GM19025 (cell line): Measurements from ENCODE around the gene LCE2C.
"Not testable (repeated sequence)": the region's sequence is repeated elsewhere in the genome, so short reads cannot be mapped to it uniquely, and the experiment has no call there.

Experiments
- ATAC-seq: cut with Tn5 transposase; IDR thresholded peaks from one replicate; pipeline ENCODE4 v1.9.1; 2021; ENCODE audit warnings: mild to moderate bottlenecking, low read depth, moderate library complexity; ENCODE audit not compliant: unreplicated experiment

LCE2C gene, protein sequence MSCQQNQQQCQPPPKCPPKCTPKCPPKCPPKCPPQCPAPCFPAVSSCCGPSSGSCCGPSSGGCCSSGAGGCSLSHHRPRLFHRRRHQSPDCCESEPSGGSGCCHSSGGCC

DNA sequence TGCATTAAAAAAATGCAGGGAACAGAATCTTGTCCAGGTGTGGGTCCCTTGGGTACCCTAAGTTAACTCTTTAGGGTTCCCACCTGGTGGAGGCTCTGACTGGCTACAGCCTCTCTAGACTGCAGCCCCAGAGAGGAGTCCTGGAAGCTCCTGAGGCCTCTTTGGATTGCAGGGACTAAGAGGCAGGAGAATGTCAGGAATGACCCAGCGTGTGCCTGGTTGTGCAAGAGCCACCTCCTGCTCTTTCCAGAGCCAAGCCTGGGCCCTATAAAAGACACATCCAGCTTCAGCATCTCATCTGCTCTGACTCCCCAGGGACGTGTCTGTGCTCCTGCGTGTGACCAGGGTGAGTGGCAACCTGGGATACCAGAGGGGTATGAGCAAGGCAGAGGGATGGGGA, at the start of gene LCE2C:
LCE2C (plus strand) TSS at position 297 of the 400 bp plus-strand sequence. CDS start 737 bp downstream, outside the sequence.
- ATAC-seq = not testable (repeated sequence)

DNA sequence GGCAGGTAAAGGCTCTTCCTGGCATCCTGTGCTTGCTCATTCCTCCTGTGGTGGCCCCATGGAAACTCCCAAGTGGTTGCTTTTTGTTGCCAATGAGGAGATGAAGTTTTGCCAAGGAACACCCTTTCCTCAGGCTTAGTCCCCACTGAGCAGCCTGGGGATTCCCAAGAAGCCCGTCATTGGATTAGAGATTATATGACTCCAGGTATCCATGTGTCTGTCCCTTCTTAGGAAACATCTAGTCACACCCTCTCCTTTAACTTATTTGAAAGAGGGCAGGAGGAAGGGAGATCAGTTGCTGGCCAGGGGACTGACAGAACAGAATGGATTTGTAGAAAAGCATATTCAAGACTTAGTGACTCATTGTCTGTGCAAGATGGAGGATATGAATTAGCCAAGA, 48.3 kb upstream of the LCE2C start:
- no peak for ATAC-seq

DNA sequence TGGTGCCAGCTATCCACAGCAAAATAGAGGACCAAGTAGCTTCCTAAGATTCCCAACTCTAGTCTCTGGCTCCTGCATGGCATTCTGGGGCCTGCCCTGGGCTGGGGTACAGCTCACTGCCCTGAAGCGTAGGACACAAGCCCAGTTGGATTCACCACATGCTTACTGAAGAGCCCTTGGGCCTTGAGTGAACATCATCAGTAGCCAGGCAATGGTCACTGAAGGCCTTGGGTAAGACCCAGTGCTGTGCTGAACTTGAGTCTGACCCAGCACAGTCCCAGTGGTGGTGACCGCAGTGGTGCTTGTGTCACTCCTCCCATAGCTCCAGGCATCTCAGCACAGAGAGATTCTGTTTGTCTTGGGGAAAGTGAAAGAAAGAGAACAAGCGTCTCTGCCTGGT, 44.5 kb upstream of the LCE2C start:
- no peak for ATAC-seq

DNA sequence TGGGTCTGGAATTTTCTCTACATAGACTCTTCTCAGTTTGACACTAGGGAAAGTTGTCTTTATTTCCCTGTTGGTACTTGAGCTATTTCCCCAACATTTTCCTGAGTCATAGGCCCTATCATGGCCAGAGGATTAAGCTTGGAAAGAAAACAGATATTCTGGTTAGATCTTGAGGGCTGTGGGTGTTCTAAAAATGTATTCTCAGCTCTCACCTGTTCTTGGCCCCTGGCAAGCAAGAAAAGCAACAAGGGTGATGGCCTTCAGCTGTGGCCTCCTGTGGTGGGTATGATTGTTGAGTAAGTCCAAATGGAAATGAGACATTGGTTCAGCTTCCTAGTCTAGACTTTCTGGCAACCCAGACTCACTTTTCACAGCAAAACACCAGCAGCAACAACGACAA, 34.7 kb upstream of the LCE2C start:
- no peak for ATAC-seq

DNA sequence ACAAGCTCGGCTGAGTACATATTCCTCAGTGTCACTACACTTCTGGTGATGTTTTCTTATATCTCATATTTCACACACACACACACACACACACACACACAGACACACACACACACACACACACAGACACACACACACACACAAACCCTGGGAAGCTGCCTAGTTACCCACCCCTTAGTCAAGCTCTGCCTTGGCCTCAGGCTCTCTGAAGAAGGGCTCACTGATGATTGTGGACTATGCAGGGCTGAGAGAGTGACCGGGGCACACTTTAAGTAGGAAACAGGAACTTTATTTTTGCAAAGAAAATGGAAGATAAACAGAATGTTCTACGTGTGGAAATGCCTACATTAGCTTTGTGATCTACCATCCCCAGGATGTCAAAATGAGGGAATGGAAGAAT, 31.1 kb upstream of the LCE2C start:
- ATAC-seq = no peak

DNA sequence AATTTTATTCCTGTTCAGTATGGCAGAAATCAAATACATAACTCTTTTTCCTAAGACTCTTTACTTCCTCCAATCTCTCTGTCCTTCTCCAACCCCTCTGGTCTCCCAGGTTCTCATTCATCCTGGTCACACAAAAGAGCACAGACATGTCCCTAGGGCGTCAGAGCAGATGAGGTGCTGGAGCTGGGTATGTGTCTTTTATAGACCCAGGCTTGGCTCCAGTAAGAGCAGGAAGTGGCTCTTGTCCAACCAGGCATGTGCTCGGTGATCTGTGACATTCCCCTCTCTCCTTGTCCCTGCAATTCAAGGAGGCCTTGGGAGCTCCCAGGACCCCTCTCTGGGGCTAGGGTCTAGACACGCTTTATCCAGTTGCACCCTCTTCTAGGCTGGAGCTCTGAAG, 29.9 kb upstream of the LCE2C start:
- no peak for ATAC-seq

DNA sequence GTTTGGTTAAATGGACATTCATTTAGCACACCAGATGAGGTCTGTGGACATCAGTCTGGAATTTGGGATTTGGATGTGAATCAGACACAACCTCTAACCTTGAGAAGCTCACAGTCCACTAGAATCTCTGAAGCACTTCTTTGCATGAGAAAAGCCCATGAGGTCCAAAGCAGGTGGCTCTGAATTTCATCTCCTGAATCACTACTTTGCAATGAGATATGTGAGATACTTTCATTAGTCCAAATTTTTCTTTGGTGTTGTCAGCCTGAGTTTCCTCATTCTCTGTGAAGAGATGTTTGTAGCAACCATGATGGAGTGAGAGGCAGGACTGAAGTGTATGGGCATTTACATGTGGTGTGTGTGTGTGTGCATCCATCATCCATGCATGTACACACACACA, 28.4 kb upstream of the LCE2C start:
- ATAC-seq = no peak

DNA sequence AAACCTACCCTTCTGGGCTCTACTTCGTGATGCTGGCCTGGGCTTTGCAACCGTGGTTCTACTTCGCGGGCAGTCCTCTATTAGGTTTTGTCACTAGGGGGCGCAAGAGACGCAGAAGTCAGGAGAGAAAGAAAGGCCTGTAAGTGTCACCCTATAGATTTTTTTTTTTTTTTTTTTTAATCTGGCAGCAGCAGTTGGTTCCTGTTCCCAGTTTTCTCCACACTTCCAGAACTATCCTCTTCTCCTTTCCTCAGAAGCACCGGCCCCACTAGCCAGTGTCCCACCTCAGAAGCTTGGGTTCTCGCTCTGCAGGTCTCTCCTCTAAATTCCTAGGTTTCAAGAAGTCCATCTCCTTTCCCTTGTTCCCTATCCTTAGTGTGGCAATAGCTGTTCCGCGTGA, 21.0 kb upstream of the LCE2C start:
- ATAC-seq = no peak

DNA sequence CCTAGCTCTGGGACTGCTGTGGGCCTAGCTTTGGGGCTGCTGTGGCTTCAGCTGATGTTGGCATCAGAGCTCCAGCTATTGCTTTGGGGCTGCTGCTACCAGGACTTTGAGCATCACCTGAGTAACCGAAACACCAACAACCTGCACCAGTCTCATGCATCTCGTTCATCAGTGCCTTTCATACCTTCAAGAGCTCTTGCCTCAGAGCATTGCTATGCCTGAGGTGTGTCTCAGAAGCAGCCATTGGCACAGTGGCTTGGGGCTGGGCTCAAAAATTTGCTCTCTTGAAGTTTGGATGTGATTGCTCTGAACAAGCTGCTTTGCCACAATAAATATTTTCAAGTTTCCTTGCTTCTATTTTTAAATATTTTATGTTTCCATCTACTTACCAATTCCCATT, 18.6 kb upstream of the LCE2C start:
- ATAC-seq = no peak

DNA sequence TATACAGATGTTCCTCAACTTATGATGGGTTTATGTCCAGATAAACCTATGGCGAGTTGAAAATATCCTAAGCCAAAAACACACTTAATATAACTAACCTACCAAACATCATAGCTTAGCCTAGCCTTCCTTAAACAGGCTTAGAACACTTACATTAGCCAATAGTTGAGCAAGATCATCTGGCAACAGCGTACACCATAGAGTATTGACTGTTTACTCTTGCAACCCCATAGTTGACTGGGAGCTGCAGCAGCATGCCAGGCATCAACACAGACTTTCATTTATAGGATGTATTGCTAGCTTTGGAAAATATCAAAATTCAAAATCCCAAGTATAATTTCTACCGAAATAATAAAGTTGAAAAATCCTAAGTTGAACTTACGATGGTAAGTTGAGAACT, 17.4 kb upstream of the LCE2C start:
- no peak for ATAC-seq

DNA sequence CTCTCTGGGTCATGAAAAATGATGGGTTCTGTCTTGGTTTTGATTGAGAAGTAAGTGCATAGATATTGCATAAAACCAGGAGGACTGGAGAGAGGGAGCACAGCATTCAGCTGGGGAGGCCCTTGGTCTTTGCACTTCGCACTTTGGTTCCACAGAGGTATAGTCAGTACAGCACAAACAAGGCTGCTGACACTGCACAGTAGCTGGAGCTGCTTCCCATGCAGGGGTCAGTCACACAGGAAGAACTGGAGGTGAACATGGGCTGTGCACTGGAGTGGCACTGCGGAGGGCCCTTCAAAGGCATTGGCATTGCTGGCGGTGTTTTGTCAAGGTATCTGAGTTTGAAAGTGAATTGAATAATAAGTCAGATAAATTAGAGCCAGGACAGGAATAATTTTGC, 16.4 kb upstream of the LCE2C start:
- ATAC-seq = no peak

DNA sequence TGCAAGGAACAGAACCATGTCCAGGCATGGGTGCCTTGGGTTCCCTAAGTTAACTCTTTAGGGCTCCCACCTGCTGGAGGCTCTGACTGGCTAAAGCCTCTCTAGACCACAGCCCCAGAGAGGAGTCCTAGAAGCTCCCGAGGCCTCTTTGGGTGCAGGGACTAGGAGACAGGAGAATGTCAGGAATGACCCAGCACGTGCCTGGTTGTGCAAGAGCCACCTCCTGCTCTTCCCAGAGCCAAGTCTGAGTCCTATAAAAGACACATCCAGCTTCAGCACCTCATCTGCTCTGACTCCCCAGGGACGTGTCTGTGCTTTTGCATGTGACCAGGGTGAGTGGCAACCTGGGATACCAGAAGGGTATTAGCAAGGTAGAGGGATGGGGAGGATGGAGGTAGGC, 12.0 kb upstream of the LCE2C start, which contains the start of gene LCE2D:
LCE2D (plus strand) TSS at position 283 of the 400 bp plus-strand sequence. CDS start 726 bp downstream, outside the sequence.
- no peak for ATAC-seq

DNA sequence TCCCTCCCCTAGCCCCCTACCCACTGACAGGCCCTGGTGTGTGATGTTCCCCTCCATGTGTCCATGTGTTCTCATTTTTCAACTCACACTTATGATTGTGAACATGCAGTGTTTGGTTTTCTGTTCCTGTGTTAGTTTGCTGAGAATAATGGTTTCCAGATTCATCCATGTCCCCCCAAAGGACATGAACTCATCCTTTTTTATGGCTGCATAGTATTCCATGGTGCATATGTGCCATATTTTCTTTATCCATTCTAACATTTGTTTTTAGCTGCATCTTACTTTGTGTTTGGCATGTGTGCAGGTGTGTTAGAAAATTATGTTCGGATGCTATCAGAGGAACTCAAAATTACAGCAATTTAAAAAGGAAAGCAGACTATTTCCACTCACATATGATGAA, 8.9 kb upstream of the LCE2C start:
- ATAC-seq = not testable (repeated sequence)

DNA sequence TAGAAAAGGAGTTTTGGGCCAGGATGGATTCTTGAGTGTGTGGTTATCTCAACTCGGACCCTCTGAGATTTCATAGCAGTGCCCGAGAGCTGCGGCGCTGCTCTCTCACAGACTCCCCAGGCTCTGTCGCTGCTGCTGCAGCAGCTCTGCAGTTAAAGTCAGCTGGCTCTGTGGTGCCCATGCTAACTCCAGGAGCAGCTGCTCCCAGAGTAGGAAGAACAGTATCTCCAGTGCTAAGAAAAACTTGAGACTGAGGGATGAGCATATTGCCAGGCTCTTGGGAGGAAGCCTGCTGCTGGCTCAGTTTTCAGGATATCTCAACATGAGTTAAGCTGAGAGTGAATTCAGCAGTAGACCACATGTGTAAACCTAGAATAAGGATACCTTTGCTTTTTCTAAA, 7.4 kb upstream of the LCE2C start:
- no peak for ATAC-seq

DNA sequence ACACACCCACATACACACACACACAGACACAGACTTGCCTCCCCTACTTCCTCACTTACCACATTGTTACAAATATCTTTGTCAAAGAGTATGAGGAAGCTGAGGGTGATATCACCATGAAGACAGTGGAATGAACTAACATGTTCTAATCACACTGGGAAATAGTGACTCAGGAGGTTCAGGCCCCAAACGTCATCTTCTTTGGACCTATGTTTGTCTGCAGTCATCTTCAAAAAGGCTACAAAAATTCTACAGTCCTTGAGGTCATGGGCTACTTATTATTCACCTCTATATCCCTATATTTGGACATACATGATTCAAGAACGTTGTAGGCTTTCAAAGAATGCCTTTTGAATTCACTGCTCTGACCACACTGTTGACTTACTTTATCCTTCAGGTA, 2.1 kb upstream of the LCE2C start:
- ATAC-seq = no peak

DNA sequence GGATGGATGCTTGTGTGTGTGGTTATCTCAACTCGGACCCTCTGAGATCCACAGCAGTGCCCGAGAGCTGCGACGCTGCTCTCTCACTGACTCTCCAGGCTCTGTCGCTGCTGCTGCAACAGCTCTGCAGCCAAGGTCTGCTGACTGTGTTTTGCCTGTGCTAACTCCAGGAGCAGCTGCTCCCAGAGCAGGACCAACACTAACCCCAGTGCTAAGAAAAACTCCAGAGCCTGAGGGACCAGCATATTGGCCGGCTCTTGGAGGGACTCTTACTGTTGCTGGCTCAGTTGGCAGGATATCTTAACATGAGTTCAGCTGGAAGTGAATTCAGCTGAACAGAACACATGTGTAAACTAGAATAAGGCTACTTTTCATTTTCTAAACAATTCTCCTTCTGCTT, 4.4 kb downstream of the LCE2C start:
- no peak for ATAC-seq

DNA sequence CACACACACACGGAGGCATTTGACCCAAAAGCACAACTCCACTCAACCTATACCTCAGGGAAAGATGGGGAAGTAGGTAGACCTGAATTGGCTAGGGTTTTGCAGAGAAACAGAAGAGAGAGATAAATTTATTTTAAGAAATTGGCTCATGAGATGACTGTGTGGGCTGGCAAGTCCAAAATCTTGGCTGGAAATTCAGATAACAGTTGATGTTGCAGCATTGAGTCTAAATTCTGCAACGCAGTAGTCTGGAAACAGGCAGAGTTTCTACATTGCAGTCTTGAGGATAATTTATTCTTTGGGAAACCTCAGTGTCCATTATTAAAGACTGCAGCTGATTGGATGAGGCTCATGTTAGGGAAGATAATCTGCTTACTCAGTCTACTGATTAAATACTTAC, 6.5 kb downstream of the LCE2C start:
- no peak for ATAC-seq

DNA sequence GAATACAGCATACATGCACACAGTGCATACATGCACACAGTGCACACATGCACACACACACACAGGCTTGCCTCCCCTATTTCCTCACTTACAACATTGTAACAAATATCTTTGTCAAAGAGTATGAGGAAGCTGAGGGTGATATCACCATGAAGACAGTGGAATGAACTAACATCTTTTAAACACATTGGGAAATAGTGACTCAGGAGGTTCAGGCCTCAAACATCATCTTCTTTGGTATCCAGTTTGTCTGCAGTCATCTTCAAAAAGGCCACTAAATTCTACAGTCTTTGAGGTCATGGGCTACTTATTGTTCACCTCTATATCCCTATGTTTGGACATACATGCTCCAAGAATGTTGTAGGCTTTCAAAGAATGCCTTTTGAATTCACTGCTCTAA, 8.8 kb downstream of the LCE2C start:
- no peak for ATAC-seq

DNA sequence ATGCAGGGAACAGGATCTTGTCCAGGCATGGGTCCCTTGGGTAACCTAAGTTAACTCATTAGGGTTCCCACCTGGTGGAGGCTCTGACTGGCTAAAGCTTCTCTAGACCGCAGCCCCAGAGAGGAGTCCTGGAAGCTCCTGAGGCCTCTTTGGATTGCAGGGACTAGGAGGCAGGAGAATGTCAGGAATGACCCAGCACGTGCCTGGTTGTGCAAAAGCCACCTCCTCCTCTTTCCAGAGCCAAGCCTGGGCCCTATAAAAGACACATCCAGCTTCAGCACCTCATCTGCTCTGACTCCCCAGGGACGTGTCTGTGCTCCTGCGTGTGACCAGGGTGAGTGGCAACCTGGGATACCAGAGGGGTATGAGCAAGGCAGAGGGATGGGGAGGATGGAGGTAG, 10.7 kb downstream of the LCE2C start, which contains the start of gene LCE2B:
LCE2B (plus strand) TSS at position 301 of the 400 bp plus-strand sequence. CDS start 721 bp downstream, outside the sequence.
- ATAC-seq = not testable (repeated sequence)

DNA sequence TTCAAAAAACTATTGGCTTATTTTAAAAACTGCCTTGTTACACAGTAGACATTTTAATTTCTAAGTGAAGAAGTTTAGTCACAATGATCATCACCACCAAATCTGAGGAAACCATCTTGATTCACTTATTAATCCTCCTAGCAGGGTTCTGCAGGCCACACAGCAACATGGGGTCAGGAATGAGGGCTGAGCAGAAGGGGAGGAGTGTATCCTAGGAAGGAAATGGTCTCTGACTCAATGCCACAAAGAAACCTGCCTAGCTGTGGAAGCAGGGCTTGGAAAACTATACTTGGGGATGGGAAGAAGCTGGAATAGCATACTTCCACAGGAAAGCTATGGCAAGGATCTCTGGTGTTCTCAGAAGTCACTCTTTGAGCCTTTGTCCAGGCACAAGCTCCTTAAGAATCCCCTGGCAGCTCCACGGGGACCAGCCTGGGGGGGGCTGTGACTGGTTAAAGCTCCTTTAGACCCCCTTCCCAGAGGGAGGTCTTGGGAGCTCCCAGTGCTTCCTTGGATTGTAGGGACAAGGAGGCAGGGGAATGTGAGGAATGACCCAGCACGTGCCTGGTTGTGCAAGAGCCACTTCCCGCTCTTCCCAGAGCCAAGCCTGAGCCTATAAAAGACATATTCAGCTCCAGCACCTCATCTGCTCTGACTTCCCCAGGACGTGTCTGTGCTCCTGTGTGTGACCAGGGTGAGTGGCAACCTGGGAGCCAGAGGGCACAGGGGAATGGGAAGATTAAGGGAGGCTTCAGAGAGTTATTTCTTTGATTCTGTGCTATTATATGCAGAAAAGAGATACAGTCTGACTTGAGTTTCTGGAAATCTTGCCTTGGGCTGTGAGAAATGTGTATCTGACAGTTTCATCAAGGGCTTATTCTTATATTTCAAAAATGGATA, 22.9 kb downstream of the LCE2C start, which contains the start of gene LCE2A:
LCE2A (plus strand) TSS at position 645 of the 900 bp plus-strand sequence. CDS start 557 bp downstream, outside the sequence.
- no peak for ATAC-seq

DNA sequence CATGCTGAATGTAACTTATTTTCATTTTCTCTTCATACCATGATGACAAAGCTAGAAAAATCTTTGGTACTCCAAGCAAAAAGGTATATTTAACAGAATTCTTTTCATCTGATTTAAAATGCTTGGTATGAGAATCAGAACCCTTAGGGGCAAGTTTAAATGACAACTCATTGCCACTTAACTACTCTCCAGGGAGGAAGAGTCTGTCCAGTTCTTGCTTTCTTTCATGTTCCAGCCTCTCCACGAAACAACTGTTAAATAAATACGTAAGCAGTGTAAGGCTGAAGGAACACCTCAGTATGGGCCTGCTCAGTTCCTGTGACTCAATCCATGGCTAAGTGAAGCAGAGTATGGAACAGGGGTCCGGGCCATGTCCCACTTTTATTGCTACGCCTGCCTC, 24.7 kb downstream of the LCE2C start:
- no peak for ATAC-seq

DNA sequence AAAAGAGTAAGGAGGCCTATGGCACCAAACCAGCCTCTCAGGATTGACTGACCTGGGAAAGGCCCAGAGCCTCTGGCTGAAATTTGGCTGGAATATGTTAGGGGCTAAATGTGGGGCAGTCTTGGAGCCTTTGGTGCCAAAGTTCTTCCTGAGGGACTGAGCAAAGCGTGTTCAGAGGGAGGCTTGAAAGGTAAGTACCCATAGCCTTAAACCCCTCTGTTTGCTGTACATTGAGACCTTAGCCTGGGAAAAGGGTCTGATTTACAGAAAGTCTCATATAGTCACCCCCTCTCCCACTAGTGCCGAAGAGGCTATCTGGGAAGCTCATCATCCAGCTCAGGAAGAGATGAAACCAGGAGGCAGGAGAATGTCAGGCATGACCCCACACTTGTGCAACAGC, 32.8 kb downstream of the LCE2C start, which contains the start of gene LCE4A:
LCE4A (plus strand) TSS at position 301 of the 400 bp plus-strand sequence. CDS start 916 bp downstream, outside the sequence.
- no peak for ATAC-seq
